Activated T-cell treated with anti-CD3 and anti-CD28 coated beads, Interleukin-2, amount 50 U/mL, for 24 hours (primary cell): ENCODE measurements around the gene RNPS1.

Experiments
- DNase-seq: peaks from one replicate; pipeline ENCODE4 v3.0.0-alpha.2; 2020
- H3K27ac Mint-ChIP-seq: 2 replicates; pipeline ENCODE4 v1.8.0; 2020; ENCODE audit warnings: mild to moderate bottlenecking, mixed read lengths
- H3K27me3 Mint-ChIP-seq: 2 replicates; pipeline ENCODE4 v1.8.0; 2020; ENCODE audit warnings: mixed read lengths
- H3K36me3 Mint-ChIP-seq: 2 replicates; pipeline ENCODE4 v1.8.0; 2020; ENCODE audit warnings: low read depth, mixed read lengths
- H3K4me1 Mint-ChIP-seq: 2 replicates; pipeline ENCODE4 v1.8.0; 2020; ENCODE audit warnings: low read depth, mixed read lengths
- H3K4me3 Mint-ChIP-seq: 2 replicates; pipeline ENCODE4 v1.8.0; 2020; ENCODE audit warnings: mild to moderate bottlenecking, moderate library complexity, mixed read lengths
- H3K9me3 Mint-ChIP-seq: 2 replicates; pipeline ENCODE4 v1.8.0; 2020; ENCODE audit warnings: mixed read lengths

The RNPS1 gene

DNA sequence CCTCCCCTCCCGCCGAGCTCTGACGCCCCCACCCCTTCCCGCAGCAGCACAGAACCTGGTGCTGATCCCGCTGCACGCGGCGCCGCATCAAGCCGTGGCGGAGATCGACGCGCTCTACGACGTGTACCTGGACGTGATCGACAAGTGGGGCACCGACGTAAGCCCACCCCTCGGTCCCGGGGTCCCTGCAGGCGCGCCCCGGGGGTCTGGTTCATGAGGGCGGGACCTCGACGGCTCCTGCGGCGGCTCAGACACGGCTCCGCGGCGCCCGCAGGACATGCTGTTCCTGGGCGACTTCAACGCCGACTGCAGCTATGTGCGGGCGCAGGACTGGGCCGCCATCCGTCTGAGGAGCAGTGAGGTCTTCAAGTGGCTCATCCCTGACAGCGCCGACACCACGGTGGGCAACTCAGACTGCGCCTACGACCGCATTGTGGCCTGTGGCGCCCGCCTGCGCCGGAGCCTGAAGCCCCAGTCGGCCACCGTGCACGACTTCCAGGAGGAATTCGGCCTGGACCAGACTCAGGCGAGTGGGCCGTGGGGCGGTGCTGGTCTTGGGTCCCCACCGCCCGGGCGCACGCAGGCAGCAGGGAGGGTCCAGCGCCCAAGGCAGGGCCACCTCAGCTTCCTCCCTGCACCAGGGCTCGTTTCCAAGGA is 30.3 kb downstream of the RNPS1 start:
- H3K27me3 Mint-ChIP-seq: peaks cover 3% of the 10 kb centered on the region
- H3K4me3 Mint-ChIP-seq: no peak overlapping the region
- peaks cover 50% of the 10 kb centered on the region for H3K36me3 Mint-ChIP-seq
- no peaks in the 10 kb centered on the region for H3K9me3 Mint-ChIP-seq
- H3K27ac Mint-ChIP-seq: no peak overlapping the region
- H3K4me1 Mint-ChIP-seq: peaks cover 3% of the 10 kb centered on the region
- DNase-seq: no peak

GRCh38 chr16:2237102-2237482 is 30.8 kb downstream of the RNPS1 start:
- Mint-ChIP-seq H3K27me3 (peaks cover 3% of the 10 kb centered on the region), H3K27ac (no peak overlapping the region), H3K9me3 (no peaks in the 10 kb centered on the region), H3K4me3 (no peak overlapping the region), H3K36me3 (peaks cover 46% of the 10 kb centered on the region), H3K4me1 (peaks cover 3% of the 10 kb centered on the region)
- no peak for DNase-seq

DNA sequence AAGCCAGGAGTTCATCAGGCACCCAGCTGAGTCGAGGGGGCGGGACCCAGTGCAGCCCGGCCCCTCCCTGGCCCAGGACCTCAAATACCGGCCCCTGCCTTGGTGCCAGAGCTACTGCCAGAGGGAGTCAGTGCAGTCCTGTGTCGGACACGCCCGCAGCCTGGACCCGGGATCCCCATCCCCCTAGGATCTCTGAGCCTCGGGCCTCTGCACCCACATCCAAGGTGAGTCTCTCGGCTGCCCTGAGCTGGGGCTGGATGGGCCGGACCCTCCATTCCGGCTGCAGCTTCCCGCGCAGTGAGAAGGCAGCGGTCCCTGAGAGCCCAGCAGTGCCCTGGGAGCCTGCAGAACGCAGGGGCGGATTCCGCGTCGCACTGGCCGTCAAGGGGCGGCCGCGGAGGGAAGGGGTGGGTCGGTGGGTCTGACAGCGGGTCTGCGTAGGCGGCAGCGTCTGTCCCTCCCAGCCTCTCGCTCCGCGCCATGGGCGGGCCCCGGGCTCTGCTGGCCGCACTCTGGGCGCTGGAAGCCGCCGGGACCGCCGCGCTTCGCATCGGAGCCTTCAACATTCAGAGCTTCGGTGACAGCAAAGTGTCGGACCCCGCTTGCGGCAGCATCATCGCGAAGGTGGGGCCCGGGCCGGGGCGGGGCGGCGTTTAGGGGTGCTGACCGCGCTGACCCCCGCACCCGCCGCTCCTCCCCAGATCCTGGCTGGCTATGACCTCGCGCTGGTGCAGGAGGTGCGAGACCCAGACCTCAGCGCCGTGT is 31.4 kb downstream of the RNPS1 start, which contains the start of gene DNASE1L2:
Gene DNASE1L2 (plus strand): TSS at position 108 of the 765 bp plus-strand sequence. CDS start 373 bp downstream, at position 481.
- Mint-ChIP-seq H3K4me3 (no peak within 1 kb of the TSS), H3K27ac (peak within 1 kb of the TSS; percentile 55), H3K4me1 (peaks cover 3% of the 10 kb centered on the region), H3K36me3 (peaks cover 49% of the 10 kb centered on the region), H3K27me3 (peaks cover 3% of the 10 kb centered on the region), H3K9me3 (no peaks in the 10 kb centered on the region)
- peak; percentile 46 for DNase-seq

DNA sequence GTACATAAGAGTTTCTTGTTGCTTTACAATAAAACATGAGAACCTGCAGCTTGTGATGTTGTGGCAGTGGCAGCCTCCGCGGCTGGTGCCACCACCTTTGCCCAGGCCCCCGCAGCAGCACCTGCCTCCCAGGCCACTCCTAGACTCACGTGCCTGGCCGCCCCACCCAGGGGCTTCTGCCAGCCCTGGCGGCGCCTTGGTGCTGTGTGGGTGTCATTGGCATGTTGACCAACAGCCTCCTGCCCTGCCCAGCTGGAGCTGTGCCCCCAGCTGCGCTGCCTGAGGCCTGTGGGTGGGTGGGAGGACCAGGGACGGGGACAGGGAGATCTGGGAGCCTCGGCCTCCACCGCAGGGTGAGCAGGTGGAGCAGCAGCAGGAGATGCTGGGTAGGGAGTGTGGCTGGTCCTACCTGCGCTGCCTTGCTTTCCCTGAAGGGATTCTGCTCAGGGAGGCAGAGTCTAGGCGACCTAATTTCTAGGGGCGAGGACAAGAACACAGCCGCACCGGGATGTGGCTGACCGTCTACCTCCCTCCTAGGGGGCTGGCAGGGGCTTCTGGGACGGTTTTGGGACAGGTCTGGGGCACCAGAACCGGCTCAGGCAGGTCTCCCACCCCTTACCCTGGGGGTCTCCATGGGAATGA is 32.1 kb downstream of the RNPS1 start:
- no peak overlapping the region for H3K27ac Mint-ChIP-seq
- peaks cover 3% of the 10 kb centered on the region for H3K4me1 Mint-ChIP-seq
- peaks cover 3% of the 10 kb centered on the region for H3K27me3 Mint-ChIP-seq
- H3K9me3 Mint-ChIP-seq: no peaks in the 10 kb centered on the region
- no peak for DNase-seq
- H3K36me3 Mint-ChIP-seq: peaks cover 53% of the 10 kb centered on the region
- no peak overlapping the region for H3K4me3 Mint-ChIP-seq

DNA sequence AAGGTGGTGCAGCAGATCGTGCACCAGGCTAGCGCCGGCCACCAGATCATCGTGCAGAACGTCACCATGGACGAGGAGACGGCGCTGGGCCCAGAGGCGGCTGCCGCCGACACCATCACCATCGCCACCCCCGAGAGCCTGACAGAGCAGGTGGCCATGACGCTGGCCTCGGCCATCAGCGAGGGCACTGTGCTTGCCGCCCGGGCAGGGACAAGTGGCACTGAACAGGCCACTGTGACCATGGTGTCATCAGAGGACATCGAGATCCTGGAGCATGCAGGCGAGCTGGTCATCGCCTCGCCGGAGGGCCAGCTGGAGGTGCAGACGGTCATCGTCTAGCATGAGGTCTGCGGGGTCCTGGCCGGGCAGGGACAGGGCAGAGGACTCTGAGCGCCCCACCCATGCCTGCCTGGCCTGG is 32.7 kb downstream of the RNPS1 start:
- Mint-ChIP-seq H3K4me1 (peaks cover 3% of the 10 kb centered on the region), H3K27me3 (peaks cover 3% of the 10 kb centered on the region), H3K27ac (peak overlapping the region; percentile 55), H3K9me3 (no peaks in the 10 kb centered on the region), H3K4me3 (no peak overlapping the region), H3K36me3 (peaks cover 58% of the 10 kb centered on the region)
- no peak for DNase-seq

DNA sequence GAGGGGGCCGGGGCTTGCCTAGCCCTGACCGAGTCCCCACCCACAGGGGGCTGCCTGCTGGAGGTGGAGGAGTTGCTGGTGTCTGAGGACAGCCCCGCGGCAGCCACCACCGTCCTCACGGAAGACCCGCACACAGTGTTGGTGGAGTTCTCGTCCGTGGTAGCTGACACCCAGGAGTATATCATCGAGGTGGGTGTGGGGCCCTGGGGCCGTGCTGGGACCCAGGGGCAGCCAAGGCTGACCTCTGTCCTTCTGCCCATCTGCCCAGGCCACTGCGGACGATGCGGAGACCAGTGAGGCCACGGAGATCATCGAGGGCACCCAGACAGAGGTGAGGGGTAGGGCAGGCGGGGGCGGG is 33.1 kb downstream of the RNPS1 start:
- H3K36me3 Mint-ChIP-seq: peaks cover 61% of the 10 kb centered on the region
- DNase-seq: no peak
- no peaks in the 10 kb centered on the region for H3K9me3 Mint-ChIP-seq
- no peak overlapping the region for H3K27ac Mint-ChIP-seq
- H3K4me3 Mint-ChIP-seq: no peak overlapping the region
- peaks cover 3% of the 10 kb centered on the region for H3K4me1 Mint-ChIP-seq
- peaks cover 3% of the 10 kb centered on the region for H3K27me3 Mint-ChIP-seq

DNA sequence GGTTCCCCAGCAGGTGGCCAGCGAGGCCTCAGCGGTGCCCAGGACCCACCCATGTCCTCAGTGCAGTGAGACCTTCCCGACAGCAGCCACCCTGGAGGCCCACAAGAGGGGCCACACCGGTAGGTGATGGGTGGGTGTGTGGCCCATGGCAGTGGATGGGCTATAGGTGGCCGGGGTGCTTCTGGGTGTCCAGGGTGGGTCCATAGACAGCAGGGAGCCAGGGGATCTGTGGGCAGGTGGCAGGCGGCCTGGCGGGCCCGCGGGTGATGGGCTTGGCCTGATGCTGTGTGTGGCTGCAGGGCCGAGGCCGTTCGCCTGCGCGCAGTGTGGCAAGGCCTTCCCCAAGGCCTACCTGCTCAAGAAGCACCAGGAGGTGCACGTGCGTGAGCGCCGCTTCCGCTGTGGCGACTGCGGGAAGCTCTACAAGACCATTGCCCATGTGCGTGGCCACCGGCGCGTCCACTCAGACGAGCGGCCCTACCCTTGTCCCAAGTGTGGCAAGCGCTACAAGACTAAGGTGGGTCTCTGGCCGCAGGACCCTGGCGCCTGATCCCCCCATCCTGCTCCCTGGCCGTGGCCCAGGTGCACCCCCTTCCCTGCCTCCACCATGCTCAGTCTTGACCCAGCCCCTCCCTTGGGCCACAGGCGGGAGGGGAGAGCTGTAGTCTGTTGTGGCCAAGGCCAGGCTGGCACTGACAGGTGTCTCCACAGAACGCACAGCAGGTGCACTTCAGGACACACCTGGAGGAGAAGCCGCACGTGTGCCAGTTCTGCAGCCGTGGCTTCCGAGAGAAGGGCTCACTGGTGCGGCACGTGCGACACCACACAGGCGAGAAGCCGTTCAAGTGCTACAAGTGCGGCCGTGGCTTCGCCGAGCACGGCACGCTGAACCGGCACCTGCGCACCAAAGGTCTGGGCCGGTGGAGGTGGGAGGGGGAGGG is 33.8 kb downstream of the RNPS1 start:
- Mint-ChIP-seq H3K27ac (peak overlapping the region; percentile 11), H3K4me1 (peaks cover 3% of the 10 kb centered on the region), H3K27me3 (peaks cover 3% of the 10 kb centered on the region), H3K4me3 (no peak overlapping the region), H3K9me3 (no peaks in the 10 kb centered on the region), H3K36me3 (peaks cover 61% of the 10 kb centered on the region)
- no peak for DNase-seq

- Mint-ChIP-seq H3K27ac (no peak overlapping the region), H3K4me3 (no peak overlapping the region), H3K27me3 (peaks cover 3% of the 10 kb centered on the region), H3K4me1 (peaks cover 3% of the 10 kb centered on the region), H3K36me3 (peaks cover 65% of the 10 kb centered on the region), H3K9me3 (no peaks in the 10 kb centered on the region)
- no peak for DNase-seq
Observed at GRCh38 chr16:2233046-2233775, 34.7 kb downstream of the RNPS1 start.

DNA sequence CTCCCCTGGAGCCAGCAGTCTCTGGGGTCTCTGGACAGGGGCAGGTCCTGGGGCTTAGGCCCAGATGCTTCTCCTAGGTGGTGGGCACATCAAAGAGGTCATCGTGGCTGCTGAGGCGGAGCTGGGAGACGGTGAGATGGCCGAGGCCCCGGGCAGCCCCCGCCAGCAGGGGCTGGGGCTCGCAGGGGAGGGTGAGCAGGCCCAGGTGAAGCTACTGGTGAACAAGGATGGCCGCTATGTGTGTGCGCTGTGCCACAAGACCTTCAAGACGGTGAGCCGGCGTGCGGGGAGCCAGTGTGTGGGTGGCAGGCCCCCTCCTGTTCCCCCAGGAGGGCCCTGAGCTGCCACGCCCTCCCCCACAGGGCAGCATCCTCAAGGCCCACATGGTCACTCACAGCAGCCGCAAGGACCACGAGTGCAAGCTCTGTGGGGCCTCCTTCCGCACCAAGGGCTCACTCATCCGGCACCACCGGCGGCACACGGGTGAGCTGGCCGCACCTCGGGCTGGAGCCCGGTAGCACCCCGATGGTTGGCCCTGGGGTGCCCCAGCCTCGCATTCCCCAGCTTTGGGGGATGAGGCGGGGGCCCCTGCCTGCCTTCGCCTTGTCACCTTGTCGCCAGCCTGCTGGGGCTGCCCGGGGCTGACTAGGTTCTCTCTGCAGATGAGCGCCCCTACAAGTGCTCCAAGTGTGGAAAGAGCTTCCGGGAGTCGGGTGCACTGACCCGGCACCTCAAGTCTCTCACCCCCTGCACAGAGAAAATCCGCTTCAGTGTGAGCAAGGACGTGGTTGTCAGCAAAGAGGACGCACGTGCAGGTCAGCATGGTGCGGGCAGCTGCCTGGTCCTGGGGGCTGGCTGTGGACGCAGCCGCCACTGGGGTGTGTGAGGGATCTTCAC is 35.6 kb downstream of the RNPS1 start:
- no peaks in the 10 kb centered on the region for H3K9me3 Mint-ChIP-seq
- H3K4me3 Mint-ChIP-seq: no peak overlapping the region
- no peak for DNase-seq
- peaks cover 3% of the 10 kb centered on the region for H3K27me3 Mint-ChIP-seq
- peaks cover 3% of the 10 kb centered on the region for H3K4me1 Mint-ChIP-seq
- H3K27ac Mint-ChIP-seq: no peak overlapping the region
- H3K36me3 Mint-ChIP-seq: peaks cover 71% of the 10 kb centered on the region

DNA sequence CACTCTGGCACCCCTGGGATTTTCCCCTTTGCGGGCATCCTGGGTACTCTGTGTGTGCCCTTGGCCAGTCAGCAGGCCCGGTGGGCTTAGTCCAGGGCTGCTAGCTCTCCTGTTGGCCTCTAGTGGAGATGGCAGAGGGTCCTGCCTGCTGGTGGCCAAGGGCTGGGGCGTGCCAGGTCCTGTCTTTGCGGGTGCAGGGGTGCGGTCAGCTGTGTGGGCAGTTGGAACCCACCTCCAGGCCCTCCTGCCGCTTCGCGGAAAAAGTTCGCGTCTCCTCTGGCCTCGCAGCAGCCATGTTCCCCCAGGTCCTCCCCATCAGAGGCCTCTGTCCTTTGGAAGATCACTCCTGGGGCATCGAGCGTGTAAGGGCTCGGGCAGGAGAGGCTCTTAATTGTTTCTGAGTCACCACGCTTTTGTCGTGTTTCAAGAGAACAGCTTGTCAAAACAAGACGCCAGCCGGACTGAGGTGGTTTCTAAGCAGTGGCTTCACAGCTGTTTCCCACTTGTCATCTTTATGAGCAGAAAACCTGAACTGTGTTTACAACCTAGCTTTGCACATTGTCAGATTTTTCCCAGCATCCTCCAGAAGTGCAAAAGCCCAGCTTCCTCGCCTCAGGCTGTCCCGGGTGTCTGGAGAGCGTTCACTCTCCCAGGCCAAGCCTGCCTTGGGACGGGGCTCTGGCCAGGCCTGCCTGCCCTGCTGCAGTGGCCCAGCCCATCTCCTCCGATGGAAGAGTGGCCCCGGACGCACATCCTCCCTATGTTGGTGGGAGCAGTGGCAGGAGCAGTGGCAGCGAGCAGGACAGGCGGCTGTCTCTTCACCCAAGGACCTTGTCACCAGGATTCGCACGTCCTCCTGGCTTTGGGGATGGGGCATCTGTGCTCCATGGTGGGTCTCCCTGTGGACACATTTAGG is 36.7 kb downstream of the RNPS1 start:
- Mint-ChIP-seq H3K36me3 (peaks cover 78% of the 10 kb centered on the region), H3K27ac (no peak overlapping the region), H3K27me3 (peaks cover 3% of the 10 kb centered on the region), H3K9me3 (no peaks in the 10 kb centered on the region), H3K4me1 (peaks cover 8% of the 10 kb centered on the region), H3K4me3 (no peak overlapping the region)
- no peak for DNase-seq

GRCh38 chr16:2230376-2230775 is 37.5 kb downstream of the RNPS1 start:
- Mint-ChIP-seq H3K9me3 (no peaks in the 10 kb centered on the region), H3K4me3 (no peak overlapping the region), H3K27ac (no peak overlapping the region), H3K27me3 (peaks cover 1% of the 10 kb centered on the region), H3K4me1 (peaks cover 12% of the 10 kb centered on the region), H3K36me3 (peaks cover 76% of the 10 kb centered on the region)
- DNase-seq: no peak

- H3K9me3 Mint-ChIP-seq: no peaks in the 10 kb centered on the region
- no peak overlapping the region for H3K27ac Mint-ChIP-seq
- no peak overlapping the region for H3K4me3 Mint-ChIP-seq
- no peaks in the 10 kb centered on the region for H3K27me3 Mint-ChIP-seq
- H3K36me3 Mint-ChIP-seq: peaks cover 69% of the 10 kb centered on the region
- DNase-seq: no peak
- peaks cover 16% of the 10 kb centered on the region for H3K4me1 Mint-ChIP-seq
Observed at GRCh38 chr16:2229632-2230250, 38.2 kb downstream of the RNPS1 start.
